H1 (cell line): ENCODE measurements around the gene ADAMTS13. TPM values are rescaled to one million over a fixed set of nuclear protein-coding genes. Genes with fewer than 3 reads are reported as not detected.

ENCODE experiments used
- CTCF ChIA-PET: fragments of 300-600 bp; sonication (Branson Sonifier 250); formaldehyde crosslinking; loops from one replicate; lab custom pipeline; 2021; ENCODE audit not compliant: partially characterized antibody; lab: Charles Lee
- POLR2A ChIA-PET: fragments of 300-600 bp; sonication (Branson Sonifier 250); formaldehyde crosslinking; loops from one replicate; lab custom pipeline; 2021; ENCODE audit warnings: inconsistent platforms; ENCODE audit not compliant: partially characterized antibody; lab: Charles Lee
- DNase-seq, 2 experiments: peaks; one replicate each; pipeline versions ENCODE4 v3.0.0 to v3.0.0-alpha.2; 2010 to 2022; ENCODE audit warnings: low spot score in 2 of 2, low read depth in 1 of 2, mixed read lengths in 1 of 2
- FAIRE-seq: peaks from 2 replicates; lab custom pipeline; 2011; peaks lifted over from hg19 to GRCh38; lab: Jason Lieb, UNC
- H2AFZ ChIP-seq: 2 replicates; pipeline ENCODE4 v1.8.1; 2012; ENCODE audit warnings: low read length, inconsistent platforms
- H2AK5ac ChIP-seq: 2 replicates; pipeline ENCODE4 v1.6.1; 2013; ENCODE audit warnings: low read depth, low read length
- H2BK120ac ChIP-seq: replicated peaks from 2 replicates; pipeline ENCODE3; 2013; ENCODE audit warnings: low read depth, low read length, inconsistent platforms
- H2BK12ac ChIP-seq: 2 replicates; pipeline ENCODE4 v1.6.1; 2013; ENCODE audit warnings: low read depth, low read length
- H2BK15ac ChIP-seq: 2 replicates; pipeline ENCODE4 v1.6.1; 2013; ENCODE audit warnings: low read length
- H2BK20ac ChIP-seq: 2 replicates; pipeline ENCODE4 v1.6.1; 2013; ENCODE audit warnings: low read length
- H2BK5ac ChIP-seq: 2 replicates; pipeline ENCODE4 v1.6.1; 2013; ENCODE audit warnings: low read depth, low read length
- H3K14ac ChIP-seq: 2 replicates; pipeline ENCODE4 v1.6.1; 2013; ENCODE audit warnings: inconsistent platforms; ENCODE audit not compliant: insufficient read length
- H3K18ac ChIP-seq: 2 replicates; pipeline ENCODE4 v1.6.1; 2013; ENCODE audit warnings: low read length; ENCODE audit errors: extremely low read depth
- H3K23ac ChIP-seq: 2 replicates; pipeline ENCODE4 v1.6.1; 2013; ENCODE audit warnings: inconsistent platforms; ENCODE audit not compliant: insufficient read length
- H3K23me2 ChIP-seq: 2 replicates; pipeline ENCODE4 v1.6.1; 2013; ENCODE audit warnings: low read depth, low read length
- H3K27ac ChIP-seq: 2 replicates; pipeline ENCODE4 v1.6.1; 2011; ENCODE audit warnings: low read depth, low read length, inconsistent platforms
- H3K27me3 ChIP-seq, 4 experiments: replicated peaks in 1 of 4; 1 replicate in 1 of 4; 2 replicates in 3 of 4; pipeline versions ENCODE4 v1.6.1 to v1.8.1; 2011 to 2013; ENCODE audit warnings: low read length in 3 of 4, mild to moderate bottlenecking in 3 of 4, inconsistent platforms in 2 of 4, mixed read lengths in 2 of 4, moderate library complexity in 1 of 4; ENCODE audit not compliant: control insufficient read depth in 3 of 4, insufficient read depth in 3 of 4; ENCODE audit errors: extremely low read depth in 1 of 4
- H3K36me3 ChIP-seq, 4 experiments: 2 replicates each; pipeline versions ENCODE4 v1.6.1 to v1.8.1; 2011 to 2013; ENCODE audit warnings: mild to moderate bottlenecking in 4 of 4, low read length in 3 of 4, moderate library complexity in 2 of 4, control low read depth in 1 of 4, inconsistent platforms in 1 of 4; ENCODE audit not compliant: insufficient read depth in 4 of 4, control insufficient read depth in 2 of 4
- H3K4ac ChIP-seq: replicated peaks from 2 replicates; pipeline ENCODE3; 2013; ENCODE audit warnings: low read length, low read depth, mixed read lengths, inconsistent platforms; ENCODE audit not compliant: insufficient read length
- H3K4me1 ChIP-seq, 4 experiments: replicated peaks in 1 of 4; 1 replicate in 1 of 4; 2 replicates in 3 of 4; pipeline versions ENCODE4 v1.6.1 to v1.8.1; 2011 to 2013; ENCODE audit warnings: low read length in 3 of 4, inconsistent platforms in 2 of 4, mixed read lengths in 1 of 4; ENCODE audit not compliant: insufficient read depth in 4 of 4, control insufficient read depth in 3 of 4
- H3K4me2 ChIP-seq, 2 experiments: 2 replicates each; pipeline versions ENCODE4 v1.6.1 to v1.8.1; 2011 to 2013; ENCODE audit warnings: low read depth in 2 of 2, low read length in 2 of 2, control low read depth in 1 of 2, inconsistent platforms in 1 of 2, mild to moderate bottlenecking in 1 of 2; ENCODE audit not compliant: insufficient read depth in 1 of 2
- H3K4me3 ChIP-seq, 4 experiments: fragments of 200-600, 300-600 bp in 1 of 4; sonication (generic), shearing (Covaris generic), sonication (Bioruptor Twin) in 1 of 4; 2 replicates each; pipeline versions ENCODE4 v1.5.1 to v1.8.1; 2011 to 2016; ENCODE audit warnings: low read length in 4 of 4, low read depth in 3 of 4, control low read depth in 2 of 4, inconsistent platforms in 2 of 4, mild to moderate bottlenecking in 2 of 4, mixed read lengths in 1 of 4, moderate library complexity in 1 of 4; ENCODE audit not compliant: insufficient read depth in 2 of 4; ENCODE audit errors: extremely low read depth in 1 of 4
- H3K56ac ChIP-seq: replicated peaks from 2 replicates; pipeline ENCODE3; 2013; ENCODE audit warnings: low read depth, mild to moderate bottlenecking, mixed read lengths, low read length, inconsistent platforms; ENCODE audit not compliant: insufficient read length
- H3K79me1 ChIP-seq: 2 replicates; pipeline ENCODE4 v1.6.1; 2013; ENCODE audit warnings: low read depth, low read length, control low read depth
- H3K79me2 ChIP-seq, 2 experiments: 2 replicates each; pipeline versions ENCODE4 v1.6.1 to v1.8.1; 2012 to 2013; ENCODE audit warnings: low read length in 2 of 2, mild to moderate bottlenecking in 2 of 2, inconsistent platforms in 1 of 2; ENCODE audit not compliant: insufficient read depth in 2 of 2, control insufficient read depth in 1 of 2
- H3K9ac ChIP-seq, 4 experiments: replicated peaks in 1 of 4; 1 replicate in 1 of 4; 2 replicates in 3 of 4; pipeline versions ENCODE4 v1.6.1 to v1.8.1; 2011 to 2013; ENCODE audit warnings: low read depth in 3 of 4, low read length in 3 of 4, control low read depth in 2 of 4, mild to moderate bottlenecking in 2 of 4, moderate library complexity in 2 of 4, inconsistent platforms in 1 of 4; ENCODE audit errors: extremely low read depth in 1 of 4
- H3K9me3 ChIP-seq, 2 experiments: 2 replicates each; pipeline versions ENCODE4 v1.6.1 to v1.8.1; 2012 to 2013; ENCODE audit warnings: mild to moderate bottlenecking in 2 of 2, moderate library complexity in 2 of 2, control low read depth in 1 of 2, inconsistent platforms in 1 of 2, low read depth in 1 of 2, low read length in 1 of 2, mixed read lengths in 1 of 2; ENCODE audit not compliant: insufficient read depth in 2 of 2
- H4K20me1 ChIP-seq, 2 experiments: replicated peaks in 1 of 2; 2 replicates each; pipeline versions ENCODE3 to v1.8.1; 2011 to 2013; ENCODE audit warnings: inconsistent platforms in 2 of 2, low read length in 2 of 2, mild to moderate bottlenecking in 1 of 2; ENCODE audit not compliant: insufficient read depth in 2 of 2, control insufficient read depth in 1 of 2
- H4K5ac ChIP-seq: 2 replicates; pipeline ENCODE4 v1.6.1; 2013; ENCODE audit warnings: low read length, low read depth, mixed read lengths, inconsistent platforms; ENCODE audit not compliant: insufficient read length
- H4K8ac ChIP-seq: 2 replicates; pipeline ENCODE4 v1.8.0; 2013; ENCODE audit warnings: mild to moderate bottlenecking, moderate library complexity, low read length, inconsistent platforms; ENCODE audit not compliant: insufficient read depth; ENCODE audit errors: extremely low read depth
- H4K91ac ChIP-seq: replicated peaks from 2 replicates; pipeline ENCODE3; 2013; ENCODE audit warnings: low read length, mixed read lengths, inconsistent platforms; ENCODE audit not compliant: insufficient read length
- CREB1 ChIP-seq: IDR thresholded peaks from 2 replicates; pipeline ENCODE4 v1.6.1; 2012; ENCODE audit warnings: inconsistent platforms
- E2F6 ChIP-seq: IDR thresholded peaks from 2 replicates; pipeline ENCODE4 v1.6.1; 2012; ENCODE audit warnings: inconsistent platforms
- RAD21 ChIP-seq, 2 experiments: IDR thresholded peaks in 1 of 2; conservative IDR thresholded peaks in 1 of 2; 2 replicates each; pipeline ENCODE4 v1.6.1; 2011; ENCODE audit warnings: low read depth in 2 of 2, low read length in 2 of 2, improper control_type of control experiment in 1 of 2, inconsistent platforms in 1 of 2, mild to moderate bottlenecking in 1 of 2, moderate library complexity in 1 of 2
- RFX5 ChIP-seq: IDR thresholded peaks from 2 replicates; pipeline ENCODE4 v1.6.1; 2011; ENCODE audit warnings: low read depth, low read length, improper control_type of control experiment, borderline replicate concordance
- RNF2 ChIP-seq: fragments of 200-900, 300-1000 bp; sonication (generic); IDR thresholded peaks from 2 replicates; pipeline ENCODE4 v1.7.1; 2016; ENCODE audit warnings: borderline replicate concordance, low read depth, mild to moderate bottlenecking, antibody characterized with exemption, low read length; ENCODE audit not compliant: poor library complexity, severe bottlenecking; ENCODE audit errors: missing control alignments
- USF2 ChIP-seq: IDR thresholded peaks from 2 replicates; pipeline ENCODE4 v1.6.1; 2011; ENCODE audit warnings: low read length, improper control_type of control experiment
- WGBS, 2 experiments: shearing (Covaris generic) in 1 of 2; methylation state at CpG; one replicate each; pipeline versions ENCODE4 v1.1.6 to v1.1.7; 2013 to 2015; ENCODE audit warnings: low lambda C conversion rate in 2 of 2, mixed read lengths in 2 of 2, inconsistent platforms in 1 of 2, low coverage in 1 of 2, missing lambda C conversion rate in 1 of 2; ENCODE audit not compliant: insufficient replicate concordance in 2 of 2, insufficient coverage in 1 of 2, insufficient read length in 1 of 2; ENCODE audit errors: extremely low coverage in 1 of 2, missing lambda C conversion rate in 1 of 2; 5-methylcytosine and 5-hydroxymethylcytosine counted together
- polyA plus RNA-seq, 7 experiments: library from polyadenylated mRNA; depleted of rRNA in 3 of 7; stranded (reverse) in 5 of 7; unstranded in 2 of 7; fragments of >200 nt in 5 of 7; fragments of 200-250 nt in 2 of 7; gene quantifications; 1 replicate in 5 of 7; 2 replicates in 1 of 7; 4 replicates in 1 of 7; pipeline versions ENCODE4 v1.2.1 to v1.2.3, GENCODE V29; 2011 to 2013; ENCODE audit warnings: missing spikeins in 2 of 7, mixed read lengths in 2 of 7
- total RNA-seq: library from RNA; stranded (reverse); fragmentation: NEBNext Ultra II Directional; extraction: Animal tissue kit (Norgen Biotek cat#: 25700); gene quantifications from 2 replicates; pipeline ENCODE4 v1.2.1, GENCODE V29; 2021

ADAMTS13 gene
- total and polyA plus RNA-seq, 2 of the 8 experiments (the other 6 are each of a cell fraction or from before 2014, with no cell fraction given), result 4.4 to 5.8 TPM

DNA sequence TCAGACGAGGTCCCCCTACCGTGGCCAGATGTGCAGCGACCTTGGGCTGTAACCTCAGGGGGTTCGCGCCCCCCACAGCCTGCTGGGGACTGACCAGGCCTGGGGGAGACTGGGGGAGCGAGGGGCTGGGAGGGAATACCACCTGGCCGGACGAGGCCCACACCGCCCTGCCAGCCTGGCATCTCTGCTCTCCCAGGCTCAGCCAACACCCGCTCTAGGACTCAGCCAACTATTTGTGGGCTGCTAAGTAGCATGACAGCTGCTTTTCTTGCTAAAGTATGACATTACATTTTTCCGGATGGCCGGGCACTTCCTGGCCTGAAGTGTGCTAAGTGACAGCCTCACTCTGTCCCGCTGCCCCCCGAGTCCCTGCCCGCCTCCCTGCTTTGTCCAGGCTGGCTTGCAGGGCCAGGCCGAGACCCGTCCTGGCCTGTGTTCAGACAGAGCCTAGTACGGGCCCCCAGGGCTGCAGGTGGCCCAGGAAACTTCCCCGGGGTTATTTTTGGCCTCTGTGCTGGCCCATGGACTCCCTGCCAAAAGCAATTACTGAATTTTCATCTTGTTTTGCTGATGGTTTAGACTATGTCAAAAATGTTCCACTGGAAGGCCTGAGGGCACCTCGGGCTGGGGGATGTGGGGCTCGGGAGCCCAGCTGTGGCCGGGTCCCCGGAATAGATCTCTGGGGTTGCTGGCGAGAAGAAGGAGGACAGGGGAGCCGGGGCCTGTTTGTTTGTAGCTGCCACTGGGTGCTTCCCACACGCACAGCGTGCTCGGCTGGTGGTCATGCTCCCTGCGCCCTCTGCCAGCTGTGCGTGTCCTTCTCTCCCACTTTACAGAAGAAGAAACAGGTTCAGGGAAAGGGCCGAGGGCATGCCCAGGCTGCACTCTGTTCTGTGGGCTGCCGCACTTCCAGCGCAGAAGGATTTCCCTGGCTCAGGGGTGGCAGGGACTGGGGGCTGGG, 70.2 kb downstream of the ADAMTS13 start:
- Histone ChIP-seq H3K79me2 (no peaks in the 10 kb centered on the region), H2BK5ac (no peak overlapping the region), H3K9me3 (peaks cover 0 to 2% of the 10 kb centered on the region in 2 experiments; a peak in 1 of 4 replicates), H3K9ac (no peak overlapping the region), H2BK12ac (no peak overlapping the region), H3K4me1 (no peaks in the 10 kb centered on the region; a peak in 1 of 7 replicates), H3K27me3 (no peaks in the 10 kb centered on the region), H4K5ac (no peak overlapping the region), H2BK15ac (no peak overlapping the region), H4K20me1 (peaks cover 0 to 8% of the 10 kb centered on the region in 2 experiments), H3K4ac (no peak overlapping the region), H2AFZ (no peak overlapping the region), H2BK20ac (no peak overlapping the region), H3K23me2 (peaks cover 9% of the 10 kb centered on the region), H2BK120ac (no peak overlapping the region), H4K8ac (no peak overlapping the region; the same call in 1 of the 2 replicates), H3K56ac (no peak overlapping the region), H3K36me3 (peaks cover 0 to 3% (median 0%) of the 10 kb centered on the region in 4 experiments; a peak in 1 of 8 replicates), H3K14ac (no peak overlapping the region), H3K18ac (no peak overlapping the region; the same call in 1 of the 2 replicates), H3K4me2 (no peak overlapping the region), H2AK5ac (no peak overlapping the region), H3K79me1 (peaks cover 2% of the 10 kb centered on the region; the same call in 1 of the 2 replicates), H4K91ac (peak overlapping the region; percentile 74), H3K27ac (no peak overlapping the region), H3K23ac (no peak overlapping the region), H3K4me3 (no peak overlapping the region)
- CTCF ChIA-PET, result interaction anchor here (0.9 to 2.7 kb wide), 2 partner anchors 23 to 235 kb away, joined by 3 to 7 read pairs; no protein-coding TSS in a partner anchor
- no peak for DNase-seq
- FAIRE-seq, result no peak
- WGBS, 2 experiments, result 90% methylated on average over 27 of the region's 33 CpGs; no CpG with 5 or more reads in 1 of the 2 experiments
- POLR2A ChIA-PET, result interaction anchor here (1.5 kb wide), 1 partner anchor 136 kb away, joined by 3 read pairs; the partner anchor contains the start of genes SURF1 and SURF2
- no peak for TF ChIP-seq USF2
- TF ChIP-seq RFX5, result no peak
- TF ChIP-seq RAD21 (IDR thresholded peaks at IDR 0.05 in 1 of 2, conservative IDR thresholded peaks at IDR 0.05 in 1 of 2; ENCODE audit: low read depth in 2 of 2, low read length in 2 of 2), result no peak
- no peak for TF ChIP-seq E2F6
- TF ChIP-seq CREB1, result no peak
- TF ChIP-seq RNF2, result no peak
